Pancreas (tissue), 10 donors: ENCODE measurements around the gene TBCCD1. TPM values are rescaled to one million over a fixed set of nuclear protein-coding genes. Genes with fewer than 3 reads are reported as not detected.

Experiments
- ATAC-seq, 4 donors: fragments of 200-7000 bp; cut with Tn5 transposase; one replicate each; pipeline versions ENCODE4 v1.8.0 to v1.9.1; 2020; ENCODE audit warnings: mild to moderate bottlenecking in 4 of 4, moderate library complexity in 4 of 4
- DNase-seq, 6 donors: peaks; one replicate each; pipeline ENCODE4 v3.0.0-alpha.2; 2020
- FAIRE-seq: peaks from 2 replicates; lab custom pipeline; 2012; peaks lifted over from hg19 to GRCh38; lab: Jason Lieb, UNC
- H3K27ac ChIP-seq, 4 donors: fragments of 200-600 bp; sonication (generic); 1 replicate in 3 of 4; 2 replicates in 1 of 4; pipeline versions ENCODE4 v1.5.0 to v1.8.0; 2020
- H3K27me3 ChIP-seq, 4 donors: fragments of 200-600 bp; one replicate each; pipeline ENCODE4 v1.8.0; 2021
- H3K36me3 ChIP-seq, 3 donors: fragments of 200-600 bp; sonication (generic) in 1 of 3; one replicate each; pipeline versions ENCODE4 v1.5.0 to v1.8.0; 2020 to 2021
- H3K4me1 ChIP-seq, 3 donors: fragments of 200-600 bp; one replicate each; pipeline ENCODE4 v1.8.0; 2021
- H3K4me3 ChIP-seq, 4 donors: fragments of 200-600 bp; sonication (generic) in 2 of 4; one replicate each; pipeline versions ENCODE4 v1.5.0 to v1.8.0; 2020 to 2021
- H3K9me3 ChIP-seq, 4 donors: fragments of 200-600 bp; one replicate each; pipeline ENCODE4 v1.8.0; 2021
- WGBS, 2 donors: extraction: QIAGEN DNeasy Blood & Tissue Kit; methylation state at CpG; one replicate each; pipeline ENCODE4 v1.1.7; 2013; 5-methylcytosine and 5-hydroxymethylcytosine counted together
- intact Hi-C, 3 donors: fragments of 100-400 bp; cut with DNase I; formaldehyde crosslinking; loops; one replicate each; pipeline versions ENCODE4 v1.11.1 to v1.14.2; 2022
- polyA plus RNA-seq, 2 donors: library from polyadenylated mRNA; stranded (reverse); fragments of 200-250 nt; gene quantifications; one replicate each; pipeline ENCODE4 v1.2.3, GENCODE V29; 2013
- total RNA-seq, 6 donors: library from RNA; stranded (reverse); fragmentation: NEBNext Ultra II Directional in 4 of 6; extraction: Animal tissue kit (Norgen Biotek cat#: 25700) in 4 of 6; gene quantifications; one replicate each; pipeline versions ENCODE4 v1.2.1 to v1.2.4, GENCODE V29; 2021 to 2023
- TF ChIP-seq, protein P1 (sequence below), 4 donors: fragments of 200-600 bp; sonication (generic) in 3 of 4; IDR thresholded peaks; one replicate each; pipeline versions ENCODE4 v1.5.0 to v1.8.0; 2021; ENCODE audit warnings: antibody characterized with exemption in 4 of 4
- donor health status: healthy with polysubstance abuse.
- donor health status: DM: no; HTN: no; CAD: no; lungs with moderate emphysema.
- donor health status: DM: no; HTN: no; CAD: no.
- donor health status: control.
- donor health status: control.
- donor health status: Bipolar disorder and iron deficiency.
- donor health status: DM: yes; HTN: yes; CAD: no.
- donor health status: DM: no; HTN: no; CAD: no.
- donor health status: DM: no; HTN: no; CAD: no.
- donor health status: DM: yes; HTN: yes; CAD: no.

The TBCCD1 gene
- total and polyA plus RNA-seq, 8 donors: 2.6 to 7.4 (median 5.1) TPM

GRCh38 chr3:186509423-186509822, 57.7 kb downstream of the TBCCD1 start:
- no peak for DNase-seq
- Histone ChIP-seq H3K9me3 (no peaks in the 10 kb centered on the region), H3K4me3 (no peak overlapping the region), H3K36me3 (no peaks in the 10 kb centered on the region), H3K27ac (no peak overlapping the region), H3K27me3 (no peaks in the 10 kb centered on the region), H3K4me1 (no peaks in the 10 kb centered on the region)
- ATAC-seq: no peak
- WGBS, 2 donors: 82 to 90% methylated on average over 2 of the region's 2 CpGs
- intact Hi-C loops: no loop called here
- no peak for FAIRE-seq
- TF ChIP-seq, protein P1, sequence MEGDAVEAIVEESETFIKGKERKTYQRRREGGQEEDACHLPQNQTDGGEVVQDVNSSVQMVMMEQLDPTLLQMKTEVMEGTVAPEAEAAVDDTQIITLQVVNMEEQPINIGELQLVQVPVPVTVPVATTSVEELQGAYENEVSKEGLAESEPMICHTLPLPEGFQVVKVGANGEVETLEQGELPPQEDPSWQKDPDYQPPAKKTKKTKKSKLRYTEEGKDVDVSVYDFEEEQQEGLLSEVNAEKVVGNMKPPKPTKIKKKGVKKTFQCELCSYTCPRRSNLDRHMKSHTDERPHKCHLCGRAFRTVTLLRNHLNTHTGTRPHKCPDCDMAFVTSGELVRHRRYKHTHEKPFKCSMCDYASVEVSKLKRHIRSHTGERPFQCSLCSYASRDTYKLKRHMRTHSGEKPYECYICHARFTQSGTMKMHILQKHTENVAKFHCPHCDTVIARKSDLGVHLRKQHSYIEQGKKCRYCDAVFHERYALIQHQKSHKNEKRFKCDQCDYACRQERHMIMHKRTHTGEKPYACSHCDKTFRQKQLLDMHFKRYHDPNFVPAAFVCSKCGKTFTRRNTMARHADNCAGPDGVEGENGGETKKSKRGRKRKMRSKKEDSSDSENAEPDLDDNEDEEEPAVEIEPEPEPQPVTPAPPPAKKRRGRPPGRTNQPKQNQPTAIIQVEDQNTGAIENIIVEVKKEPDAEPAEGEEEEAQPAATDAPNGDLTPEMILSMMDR (IDR thresholded peaks at IDR 0.05): no peak

GRCh38 chr3:186506857-186507256, 60.3 kb downstream of the TBCCD1 start:
- intact Hi-C loops: no loop called here
- Histone ChIP-seq H3K36me3 (no peaks in the 10 kb centered on the region), H3K4me3 (no peak overlapping the region), H3K4me1 (no peaks in the 10 kb centered on the region), H3K27ac (no peak overlapping the region), H3K27me3 (no peaks in the 10 kb centered on the region), H3K9me3 (no peaks in the 10 kb centered on the region)
- 62 to 74% methylated on average over 2 of the region's 2 CpGs for WGBS, 2 donors
- ATAC-seq: no peak
- TF ChIP-seq, protein P1 (IDR thresholded peaks at IDR 0.05): no peak
- DNase-seq: no peak
- FAIRE-seq: no peak

DNA sequence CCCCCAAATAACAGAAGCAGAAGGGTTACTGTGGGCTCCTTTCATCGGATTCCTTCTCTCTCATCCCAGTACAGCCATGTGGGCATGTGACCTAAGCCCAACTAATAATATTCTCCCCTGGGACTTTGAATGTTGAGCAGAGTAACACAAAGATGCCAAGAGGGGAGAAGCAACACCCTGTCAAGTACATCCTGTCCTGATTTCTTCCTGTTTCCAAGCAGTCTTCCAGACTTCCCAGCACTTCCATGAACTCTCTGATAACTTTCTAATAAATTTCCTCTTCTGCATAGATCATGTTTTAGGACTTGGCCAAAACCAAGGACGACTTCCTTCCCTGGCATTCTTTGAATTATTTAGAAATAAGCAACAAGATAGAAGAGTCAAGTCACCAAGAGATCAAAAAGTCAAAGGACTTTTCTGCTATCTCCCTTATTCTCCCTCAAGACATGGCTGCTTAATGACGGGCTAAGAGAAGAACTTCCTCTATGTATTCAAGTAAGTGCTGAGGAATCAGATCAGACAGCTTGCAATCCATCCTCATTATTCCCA, 60.9 kb downstream of the TBCCD1 start:
- TF ChIP-seq, protein P1 (IDR thresholded peaks at IDR 0.05): no peak
- intact Hi-C loops: no loop called here
- no peaks in the 10 kb centered on the region for H3K36me3 ChIP-seq
- WGBS, 2 donors: 69 to 70% methylated on average over 3 of the region's 3 CpGs
- no peaks in the 10 kb centered on the region for H3K4me1 ChIP-seq
- no peak overlapping the region for H3K4me3 ChIP-seq
- ATAC-seq: no peak
- H3K27me3 ChIP-seq: no peaks in the 10 kb centered on the region
- H3K9me3 ChIP-seq: no peaks in the 10 kb centered on the region
- no peak overlapping the region for H3K27ac ChIP-seq
- DNase-seq: no peak
- no peak for FAIRE-seq

DNA sequence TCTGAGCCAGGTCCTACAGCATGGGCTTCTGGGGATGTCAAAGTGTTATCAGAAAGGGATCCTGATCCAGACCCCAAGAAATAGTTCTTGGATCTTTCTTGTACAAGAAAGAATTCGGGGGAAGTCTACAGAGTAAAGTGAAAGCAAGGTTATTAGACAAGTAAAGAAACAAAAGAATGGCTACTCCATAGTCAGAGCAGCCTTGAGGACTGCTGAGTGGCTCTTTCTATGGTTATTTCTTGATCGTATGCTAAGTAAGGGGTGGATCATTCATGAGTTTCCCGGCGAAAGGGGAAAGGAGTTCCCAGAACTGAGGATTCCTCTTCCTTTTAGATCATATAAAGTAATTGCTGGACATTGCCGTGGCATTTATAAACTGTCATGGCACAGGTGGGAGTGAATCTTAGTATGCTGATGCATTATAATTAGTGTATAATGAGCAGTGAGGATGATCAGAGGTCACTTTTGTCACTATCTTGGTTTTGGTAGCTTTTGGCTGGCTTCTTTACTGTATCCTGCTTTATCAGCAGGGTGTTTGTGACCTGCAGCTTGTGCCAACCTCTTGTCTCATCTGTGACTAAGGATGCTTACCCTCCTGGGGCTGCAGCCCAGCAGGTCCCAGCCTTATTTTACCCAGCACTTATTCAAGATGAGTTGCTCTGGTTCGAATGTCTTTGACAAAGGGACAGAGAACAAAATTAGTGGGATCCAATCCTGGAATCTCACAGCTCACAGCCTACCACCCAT, 64.0 kb downstream of the TBCCD1 start:
- Histone ChIP-seq H3K4me3 (no peak overlapping the region), H3K36me3 (no peaks in the 10 kb centered on the region), H3K9me3 (no peaks in the 10 kb centered on the region), H3K27me3 (no peaks in the 10 kb centered on the region), H3K4me1 (no peaks in the 10 kb centered on the region), H3K27ac (no peak overlapping the region)
- TF ChIP-seq, protein P1 (IDR thresholded peaks at IDR 0.05): no peak
- WGBS, 2 donors: 77 to 79% methylated on average over 6 of the region's 6 CpGs
- DNase-seq (no peak), ATAC-seq (no peak), FAIRE-seq (no peak)
- intact Hi-C loops: no loop called here
